Measurements from ENCODE around the gene FIZ1. TPM values are rescaled to one million over a fixed set of nuclear protein-coding genes. Genes with fewer than 3 reads are reported as not detected.

The FIZ1 gene
- polyA plus RNA-seq, 1 donor from 2014 or later, result 7.4 TPM

DNA sequence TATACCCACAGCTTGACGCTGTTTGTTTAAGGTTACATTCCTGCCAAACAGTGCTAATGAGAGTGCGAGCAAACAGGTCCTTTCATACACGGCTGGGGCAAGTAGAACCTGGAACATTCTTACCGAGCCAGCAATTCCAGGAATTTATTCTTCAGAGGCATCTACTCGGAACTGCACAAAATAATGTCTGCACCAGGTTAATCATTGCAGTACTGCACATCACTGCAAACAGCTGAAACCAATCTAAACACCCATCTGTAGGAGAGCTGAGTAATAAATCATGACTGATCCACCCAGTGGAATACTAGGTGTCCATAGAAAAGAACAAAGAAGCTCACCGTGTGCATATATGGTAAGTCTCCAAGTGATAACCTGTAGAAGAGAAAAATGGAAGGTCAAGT lies 17.5 kb downstream of the FIZ1 start:
- TF ChIP-seq POLR2AphosphoS5 (IDR thresholded peaks at IDR 0.05), result no peak
- TF ChIP-seq SMC3 (conservative IDR thresholded peaks at IDR 0.05; ENCODE audit: poor library complexity), result no peak
- TF ChIP-seq, protein P1, sequence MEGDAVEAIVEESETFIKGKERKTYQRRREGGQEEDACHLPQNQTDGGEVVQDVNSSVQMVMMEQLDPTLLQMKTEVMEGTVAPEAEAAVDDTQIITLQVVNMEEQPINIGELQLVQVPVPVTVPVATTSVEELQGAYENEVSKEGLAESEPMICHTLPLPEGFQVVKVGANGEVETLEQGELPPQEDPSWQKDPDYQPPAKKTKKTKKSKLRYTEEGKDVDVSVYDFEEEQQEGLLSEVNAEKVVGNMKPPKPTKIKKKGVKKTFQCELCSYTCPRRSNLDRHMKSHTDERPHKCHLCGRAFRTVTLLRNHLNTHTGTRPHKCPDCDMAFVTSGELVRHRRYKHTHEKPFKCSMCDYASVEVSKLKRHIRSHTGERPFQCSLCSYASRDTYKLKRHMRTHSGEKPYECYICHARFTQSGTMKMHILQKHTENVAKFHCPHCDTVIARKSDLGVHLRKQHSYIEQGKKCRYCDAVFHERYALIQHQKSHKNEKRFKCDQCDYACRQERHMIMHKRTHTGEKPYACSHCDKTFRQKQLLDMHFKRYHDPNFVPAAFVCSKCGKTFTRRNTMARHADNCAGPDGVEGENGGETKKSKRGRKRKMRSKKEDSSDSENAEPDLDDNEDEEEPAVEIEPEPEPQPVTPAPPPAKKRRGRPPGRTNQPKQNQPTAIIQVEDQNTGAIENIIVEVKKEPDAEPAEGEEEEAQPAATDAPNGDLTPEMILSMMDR (IDR thresholded peaks at IDR 0.05; ENCODE audit: poor library complexity, severe bottlenecking), result no peak
- no peak for TF ChIP-seq TAF1 (IDR thresholded peaks at IDR 0.05; ENCODE audit: low read depth)
- TF ChIP-seq, protein P2, sequence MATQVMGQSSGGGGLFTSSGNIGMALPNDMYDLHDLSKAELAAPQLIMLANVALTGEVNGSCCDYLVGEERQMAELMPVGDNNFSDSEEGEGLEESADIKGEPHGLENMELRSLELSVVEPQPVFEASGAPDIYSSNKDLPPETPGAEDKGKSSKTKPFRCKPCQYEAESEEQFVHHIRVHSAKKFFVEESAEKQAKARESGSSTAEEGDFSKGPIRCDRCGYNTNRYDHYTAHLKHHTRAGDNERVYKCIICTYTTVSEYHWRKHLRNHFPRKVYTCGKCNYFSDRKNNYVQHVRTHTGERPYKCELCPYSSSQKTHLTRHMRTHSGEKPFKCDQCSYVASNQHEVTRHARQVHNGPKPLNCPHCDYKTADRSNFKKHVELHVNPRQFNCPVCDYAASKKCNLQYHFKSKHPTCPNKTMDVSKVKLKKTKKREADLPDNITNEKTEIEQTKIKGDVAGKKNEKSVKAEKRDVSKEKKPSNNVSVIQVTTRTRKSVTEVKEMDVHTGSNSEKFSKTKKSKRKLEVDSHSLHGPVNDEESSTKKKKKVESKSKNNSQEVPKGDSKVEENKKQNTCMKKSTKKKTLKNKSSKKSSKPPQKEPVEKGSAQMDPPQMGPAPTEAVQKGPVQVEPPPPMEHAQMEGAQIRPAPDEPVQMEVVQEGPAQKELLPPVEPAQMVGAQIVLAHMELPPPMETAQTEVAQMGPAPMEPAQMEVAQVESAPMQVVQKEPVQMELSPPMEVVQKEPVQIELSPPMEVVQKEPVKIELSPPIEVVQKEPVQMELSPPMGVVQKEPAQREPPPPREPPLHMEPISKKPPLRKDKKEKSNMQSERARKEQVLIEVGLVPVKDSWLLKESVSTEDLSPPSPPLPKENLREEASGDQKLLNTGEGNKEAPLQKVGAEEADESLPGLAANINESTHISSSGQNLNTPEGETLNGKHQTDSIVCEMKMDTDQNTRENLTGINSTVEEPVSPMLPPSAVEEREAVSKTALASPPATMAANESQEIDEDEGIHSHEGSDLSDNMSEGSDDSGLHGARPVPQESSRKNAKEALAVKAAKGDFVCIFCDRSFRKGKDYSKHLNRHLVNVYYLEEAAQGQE (IDR thresholded peaks at IDR 0.05; ENCODE audit: borderline replicate concordance), result no peak
- TF ChIP-seq MXI1 (conservative IDR thresholded peaks at IDR 0.05; ENCODE audit: poor library complexity, severe bottlenecking), result no peak
- TF ChIP-seq EP300 (conservative IDR thresholded peaks at IDR 0.05; ENCODE audit: poor library complexity, severe bottlenecking), result no peak
- no peak for TF ChIP-seq EZH2 (IDR thresholded peaks at IDR 0.05; ENCODE audit: borderline replicate concordance, insufficient read depth, low read length, poor library complexity, severe bottlenecking)
- no peak for TF ChIP-seq RAD21 (conservative IDR thresholded peaks at IDR 0.05)
- no peaks in the 10 kb centered on the region for H3F3A ChIP-seq (ENCODE audit: insufficient read depth, low read length, poor library complexity, severe bottlenecking)
- H3K27me3 ChIP-seq (ENCODE audit: insufficient read depth, low read depth, low read length), result no peaks in the 10 kb centered on the region
- H3K4me3 ChIP-seq (ENCODE audit: low read length), result no peak overlapping the region
- H2AFZ ChIP-seq (ENCODE audit: low read depth, low read length), result no peak overlapping the region
- no peak overlapping the region for H3K4me2 ChIP-seq (ENCODE audit: low read length)
- H3K9ac ChIP-seq (ENCODE audit: low read length), result no peak overlapping the region
- no peaks in the 10 kb centered on the region for H3K9me2 ChIP-seq (ENCODE audit: insufficient read depth, low read length)
- H3K27ac ChIP-seq (ENCODE audit: low read length), result no peak overlapping the region
- peaks cover 21% of the 10 kb centered on the region for H3K79me2 ChIP-seq (replicated peaks; ENCODE audit: insufficient read depth, low read length)
- H3K36me3 ChIP-seq (ENCODE audit: insufficient read depth, low read length), result no peaks in the 10 kb centered on the region
- no peaks in the 10 kb centered on the region for H4K20me1 ChIP-seq (ENCODE audit: insufficient read depth)
- no peaks in the 10 kb centered on the region for H3K9me3 ChIP-seq (ENCODE audit: low read length)

DNA sequence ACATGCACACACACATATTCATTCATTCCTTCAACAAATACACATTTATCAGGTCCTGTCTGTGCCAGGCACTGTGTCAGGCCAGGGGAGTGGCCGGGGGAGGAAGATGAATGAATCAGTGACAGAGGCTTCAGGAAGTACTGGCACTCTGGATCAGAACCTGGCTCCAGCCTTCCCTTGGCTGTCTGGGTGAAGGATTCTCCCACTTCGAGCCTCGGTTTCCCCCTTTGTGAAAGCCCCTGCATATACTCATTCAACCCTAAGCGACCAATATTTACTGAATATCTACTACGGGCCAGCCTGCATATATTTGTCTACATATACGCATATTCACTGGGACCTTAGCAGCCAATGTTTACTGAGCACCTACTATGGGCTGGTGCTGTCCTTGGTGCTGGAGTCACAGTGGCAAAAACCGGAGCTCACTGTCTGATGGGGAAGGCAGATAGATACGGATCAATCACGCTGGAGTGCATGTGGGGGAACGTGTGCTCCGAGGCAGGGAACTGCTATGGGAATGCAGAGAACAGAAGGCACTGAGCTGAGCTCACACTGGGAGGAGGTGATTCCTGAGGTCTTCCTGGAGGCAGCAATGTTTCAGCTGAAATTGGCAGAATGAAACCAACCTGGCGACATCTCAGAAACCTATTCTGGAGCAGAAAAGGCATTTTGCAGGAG lies 18.0 kb downstream of the FIZ1 start:
- H3K27ac ChIP-seq (ENCODE audit: low read length), result peak overlapping the region; percentile 81
- H3K4me2 ChIP-seq (ENCODE audit: low read length), result peak overlapping the region; percentile 48
- H3K27me3 ChIP-seq (ENCODE audit: insufficient read depth, low read depth, low read length), result no peaks in the 10 kb centered on the region
- peak overlapping the region; percentile 61 for H2AFZ ChIP-seq (ENCODE audit: low read depth, low read length)
- H3K79me2 ChIP-seq (replicated peaks; ENCODE audit: insufficient read depth, low read length), result peaks cover 21% of the 10 kb centered on the region
- H3K9me3 ChIP-seq (ENCODE audit: low read length), result no peaks in the 10 kb centered on the region
- H3F3A ChIP-seq (ENCODE audit: insufficient read depth, low read length, poor library complexity, severe bottlenecking), result no peaks in the 10 kb centered on the region
- TF ChIP-seq EZH2 (IDR thresholded peaks at IDR 0.05; ENCODE audit: borderline replicate concordance, insufficient read depth, low read length, poor library complexity, severe bottlenecking) (no peak), MXI1 (conservative IDR thresholded peaks at IDR 0.05; ENCODE audit: poor library complexity, severe bottlenecking) (no peak), SMC3 (conservative IDR thresholded peaks at IDR 0.05; ENCODE audit: poor library complexity) (no peak), POLR2AphosphoS5 (IDR thresholded peaks at IDR 0.05) (no peak), EP300 (conservative IDR thresholded peaks at IDR 0.05; ENCODE audit: poor library complexity, severe bottlenecking) (no peak), TAF1 (IDR thresholded peaks at IDR 0.05; ENCODE audit: low read depth) (no peak), RAD21 (conservative IDR thresholded peaks at IDR 0.05) (no peak)
- TF ChIP-seq, protein P1 (IDR thresholded peaks at IDR 0.05; ENCODE audit: poor library complexity, severe bottlenecking), result no peak
- TF ChIP-seq, protein P2 (IDR thresholded peaks at IDR 0.05; ENCODE audit: borderline replicate concordance), result no peak
- no peaks in the 10 kb centered on the region for H3K36me3 ChIP-seq (ENCODE audit: insufficient read depth, low read length)
- peak overlapping the region; percentile 98 for H3K9ac ChIP-seq (ENCODE audit: low read length)
- H3K9me2 ChIP-seq (ENCODE audit: insufficient read depth, low read length), result no peaks in the 10 kb centered on the region
- no peaks in the 10 kb centered on the region for H4K20me1 ChIP-seq (ENCODE audit: insufficient read depth)
- H3K4me3 ChIP-seq (ENCODE audit: low read length), result peak overlapping the region; percentile 94
